Measurements from ENCODE around the gene CYCS.
"Not testable (repeated sequence)": the region's sequence is repeated elsewhere in the genome, so short reads cannot be mapped to it uniquely, and the experiment has no call there.

CYCS gene

GRCh38 chr7:25118048-25118753 is 6.9 kb downstream of the CYCS start:
- no peak for DNase-seq

DNA sequence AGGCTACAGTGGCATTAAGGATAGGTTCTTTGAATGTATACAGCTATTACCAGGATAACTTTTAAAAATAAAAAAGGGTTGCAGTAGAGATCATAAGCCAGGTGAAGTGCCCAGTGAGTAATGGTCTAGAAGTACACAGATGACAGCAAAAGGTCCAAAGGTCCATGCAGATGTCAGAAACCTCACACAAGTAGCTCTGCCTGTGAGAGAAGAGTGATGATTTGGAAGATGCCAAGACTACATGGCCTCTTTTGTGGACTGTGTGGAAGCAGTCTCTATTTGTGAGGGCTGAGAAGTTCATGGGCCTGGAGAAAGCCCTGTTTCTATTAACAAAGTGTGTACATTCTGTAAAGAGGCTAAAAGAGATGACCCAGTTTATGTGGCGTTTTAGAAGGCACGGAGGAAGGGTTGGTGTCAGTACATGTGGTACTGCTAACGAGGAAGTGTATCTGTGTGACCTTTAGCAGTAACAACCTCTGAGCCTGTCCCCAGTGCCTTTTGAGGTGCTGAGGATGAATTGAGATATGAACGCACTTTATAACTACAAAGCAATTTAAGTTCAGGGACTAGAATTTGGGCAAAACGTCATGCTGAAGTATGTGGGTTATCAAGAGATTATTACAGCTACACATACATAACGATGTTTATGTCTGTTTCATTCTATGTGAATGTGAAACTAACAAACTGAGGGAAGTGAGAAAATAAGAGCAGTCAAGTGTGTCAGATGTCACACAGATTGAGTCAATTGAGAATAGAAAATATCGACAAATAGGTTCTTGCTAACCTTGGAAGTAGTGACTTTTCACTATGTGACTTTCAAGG is 7.6 kb downstream of the CYCS start:
- DNase-seq: no peak

DNA sequence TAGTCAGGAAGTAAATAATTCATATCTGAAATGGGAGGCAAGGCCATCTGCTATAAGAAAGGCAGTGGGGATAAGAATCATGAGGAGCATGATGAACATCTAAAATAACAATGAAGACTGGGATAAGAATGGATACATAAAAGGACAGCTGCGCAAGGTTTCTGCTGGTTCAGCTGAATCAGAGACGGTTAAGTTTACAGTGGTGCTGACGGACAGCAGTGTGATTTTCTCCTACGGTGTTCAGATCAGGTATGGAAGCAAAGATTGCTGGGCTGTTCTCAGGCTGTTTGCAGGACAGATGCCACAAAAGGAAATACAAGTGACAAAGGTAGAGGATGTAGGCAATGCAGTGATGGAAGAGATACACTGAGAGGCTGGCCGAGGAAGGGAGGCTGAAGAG is 8.4 kb downstream of the CYCS start:
- DNase-seq: no peak

- DNase-seq: not testable (repeated sequence)
Observed at GRCh38 chr7:25110514-25110913, 14.5 kb downstream of the CYCS start.

DNA sequence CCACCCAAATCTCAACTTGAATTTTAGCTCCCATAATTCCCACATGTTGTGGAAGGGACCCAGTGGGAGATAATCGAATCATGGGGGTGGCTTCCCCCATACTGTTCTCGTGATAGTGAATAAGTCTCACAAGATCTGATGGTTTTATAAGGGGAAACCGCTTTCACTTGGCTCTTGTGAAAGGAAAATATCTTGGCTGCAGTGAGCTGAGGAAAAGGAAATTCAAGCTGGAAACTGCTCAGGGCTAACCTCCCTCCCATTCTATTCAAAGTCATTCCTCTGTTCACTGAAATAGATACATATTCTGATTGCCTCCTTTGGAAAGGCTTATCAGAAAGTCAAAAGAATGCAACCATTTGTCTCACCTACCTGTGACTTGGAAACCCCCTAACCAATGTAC is 15.8 kb downstream of the CYCS start:
- DNase-seq: no peak

- DNase-seq: no peak
Observed at GRCh38 chr7:25105911-25106310, 19.1 kb downstream of the CYCS start.

DNA sequence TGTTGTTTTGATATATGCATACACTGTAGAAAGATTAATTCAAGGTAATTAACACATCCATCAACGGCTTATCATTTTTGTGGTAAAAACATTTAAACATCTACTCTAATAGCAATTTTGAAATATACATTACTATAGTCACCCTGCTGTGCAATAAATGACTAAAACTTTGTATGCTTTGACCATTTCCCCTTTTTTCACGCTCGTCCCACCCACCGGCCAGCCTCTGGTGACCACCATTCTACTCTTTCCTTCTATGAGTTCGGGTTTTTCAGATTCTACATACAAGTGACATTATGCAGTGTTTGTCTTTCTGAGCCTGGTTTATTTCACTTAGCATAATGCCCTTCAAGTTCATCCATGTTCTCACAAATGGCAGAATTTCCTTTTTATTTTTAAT is 21.3 kb downstream of the CYCS start:
- DNase-seq: no peak

DNA sequence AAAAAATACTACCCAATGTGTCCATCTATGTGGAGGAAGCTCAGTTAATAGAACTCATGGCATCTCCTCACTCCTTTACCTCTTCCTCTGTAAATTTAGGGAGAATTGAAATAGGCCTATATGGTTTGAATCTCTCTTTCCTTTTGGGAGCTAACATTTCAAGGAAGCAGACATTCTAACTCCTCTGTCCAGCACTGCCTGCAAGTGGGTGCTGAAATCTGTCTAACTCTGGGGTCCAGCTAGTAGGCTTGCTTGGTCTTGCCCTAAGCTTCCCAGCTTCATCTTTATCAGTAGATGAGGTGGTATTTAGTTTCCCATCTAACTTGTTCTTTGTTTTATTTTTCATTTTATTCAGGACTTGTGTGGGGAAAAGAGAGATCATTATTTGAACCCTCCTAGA is 23.2 kb downstream of the CYCS start:
- no peak for DNase-seq

GRCh38 chr7:25098096-25099046 is 26.7 kb downstream of the CYCS start:
- peak; percentile 56 for DNase-seq

GRCh38 chr7:25095516-25096345 is 29.3 kb downstream of the CYCS start:
- no peak for DNase-seq

GRCh38 chr7:25093268-25093826 is 31.7 kb downstream of the CYCS start:
- peak; percentile 30 for DNase-seq

- DNase-seq: peak; percentile 35
Observed at GRCh38 chr7:25091779-25092178, 33.3 kb downstream of the CYCS start.

- no peak for DNase-seq
Observed at GRCh38 chr7:25091176-25091575, 33.9 kb downstream of the CYCS start.

DNA sequence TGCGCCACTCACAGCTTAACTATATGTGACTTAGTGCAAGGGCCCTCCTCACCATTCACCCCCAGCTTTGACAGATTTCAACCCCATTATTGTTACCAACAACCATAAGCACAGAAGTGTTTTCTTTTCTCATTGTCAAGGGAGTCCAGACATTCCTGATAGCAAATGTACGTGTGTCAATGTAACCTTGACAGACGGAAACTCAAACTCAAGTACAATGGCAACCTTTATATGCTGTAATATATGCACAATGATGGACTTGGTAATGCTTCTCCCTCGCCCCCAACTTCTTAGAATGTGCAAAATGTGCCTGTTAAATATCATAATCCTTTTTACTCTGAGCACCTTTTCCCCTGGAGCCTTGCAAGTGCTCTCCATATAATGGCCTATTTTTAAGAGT is 34.7 kb downstream of the CYCS start:
- DNase-seq: no peak

GRCh38 chr7:25087855-25088254 is 37.2 kb downstream of the CYCS start:
- DNase-seq: no peak

GRCh38 chr7:25084821-25085220 is 40.2 kb downstream of the CYCS start:
- DNase-seq: no peak

- no peak for DNase-seq
Observed at GRCh38 chr7:25083201-25083600, 41.9 kb downstream of the CYCS start.

GRCh38 chr7:25082041-25082440 is 43.0 kb downstream of the CYCS start:
- DNase-seq: peak; percentile 10

DNA sequence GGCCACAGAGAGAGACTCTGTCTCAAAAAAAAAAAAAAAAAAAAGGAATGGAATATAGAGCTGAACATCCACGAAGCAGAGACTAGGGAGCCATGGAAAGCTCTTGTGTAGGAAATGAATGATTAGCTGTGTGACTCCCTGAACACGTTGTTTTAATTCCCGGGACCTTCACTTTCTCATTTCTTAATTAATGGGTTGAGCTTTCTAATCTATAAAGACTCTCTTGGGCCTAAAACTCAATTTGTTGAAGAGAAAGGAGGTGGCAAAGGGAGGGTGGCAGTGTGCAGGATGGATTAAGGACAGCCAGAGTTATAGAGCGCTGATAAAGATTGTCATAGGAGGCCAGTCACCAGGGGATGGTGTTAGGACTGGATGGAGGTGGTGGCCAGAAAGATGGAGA is 48.0 kb downstream of the CYCS start:
- no peak for DNase-seq

DNA sequence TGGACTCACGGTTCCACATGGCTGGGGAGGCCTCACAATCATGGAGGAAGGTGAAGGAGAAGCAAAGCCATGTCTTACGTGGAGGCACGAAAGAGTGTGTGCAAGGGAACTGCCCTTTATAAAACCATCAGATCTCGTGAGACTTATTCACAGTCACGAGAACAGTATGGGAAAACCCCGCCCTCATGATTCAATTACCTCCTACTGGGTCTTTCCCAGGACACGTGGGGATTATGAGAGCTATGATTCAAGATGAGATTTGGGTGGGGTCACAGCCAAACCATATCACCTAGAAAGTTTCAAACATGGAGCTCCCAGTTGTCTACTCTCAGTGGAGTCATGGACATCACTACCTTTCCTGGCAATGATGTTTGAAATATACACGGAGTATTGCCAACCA is 49.6 kb downstream of the CYCS start:
- no peak for DNase-seq

- no peak for DNase-seq
Observed at GRCh38 chr7:25073451-25073850, 51.6 kb downstream of the CYCS start.
